Measurements from ENCODE around the gene KRT82.
"Not testable (repeated sequence)": the region's sequence is repeated elsewhere in the genome, so short reads cannot be mapped to it uniquely, and the experiment has no call there.

The KRT82 gene

DNA sequence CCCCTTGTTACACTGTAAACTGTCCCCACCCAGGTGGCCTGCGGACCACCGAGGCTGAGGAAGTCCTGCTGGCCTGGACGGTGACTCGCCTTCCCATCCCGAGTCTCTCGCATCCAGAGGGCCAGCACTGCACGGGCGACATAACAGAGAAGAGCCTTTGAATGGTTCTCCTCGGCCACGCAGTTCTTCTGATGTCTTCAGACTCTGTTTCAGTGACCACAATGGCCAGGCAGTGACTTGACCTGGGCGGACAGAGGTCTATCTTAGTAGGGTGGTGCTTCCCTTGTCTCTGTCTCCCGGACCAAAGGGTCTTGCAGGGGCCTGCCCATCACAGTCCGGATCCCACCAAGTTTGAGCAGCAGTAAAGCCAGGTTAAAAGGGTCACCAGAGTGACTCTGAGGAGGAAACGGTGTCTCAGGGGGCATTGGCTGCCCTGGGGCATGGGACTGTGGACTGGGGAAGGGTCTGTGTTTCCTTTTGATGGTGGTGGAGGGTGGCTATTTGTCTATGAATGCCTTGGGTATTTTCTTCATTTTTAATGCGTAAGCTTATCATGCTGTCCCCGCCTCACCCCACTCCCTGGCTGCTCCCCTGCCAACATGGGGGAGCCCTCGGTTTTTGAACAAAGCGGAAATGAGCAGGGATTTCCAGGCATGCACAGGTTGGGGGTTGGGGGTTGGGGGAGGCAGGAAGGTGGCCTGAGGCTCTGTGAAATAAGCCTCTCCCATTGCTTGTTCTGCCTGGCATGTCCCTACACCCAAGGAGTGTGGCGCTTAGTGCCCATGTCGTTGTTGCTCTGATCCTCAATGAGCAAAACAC is 49.2 kb downstream of the KRT82 start:
- DNase-seq: no peak

DNA sequence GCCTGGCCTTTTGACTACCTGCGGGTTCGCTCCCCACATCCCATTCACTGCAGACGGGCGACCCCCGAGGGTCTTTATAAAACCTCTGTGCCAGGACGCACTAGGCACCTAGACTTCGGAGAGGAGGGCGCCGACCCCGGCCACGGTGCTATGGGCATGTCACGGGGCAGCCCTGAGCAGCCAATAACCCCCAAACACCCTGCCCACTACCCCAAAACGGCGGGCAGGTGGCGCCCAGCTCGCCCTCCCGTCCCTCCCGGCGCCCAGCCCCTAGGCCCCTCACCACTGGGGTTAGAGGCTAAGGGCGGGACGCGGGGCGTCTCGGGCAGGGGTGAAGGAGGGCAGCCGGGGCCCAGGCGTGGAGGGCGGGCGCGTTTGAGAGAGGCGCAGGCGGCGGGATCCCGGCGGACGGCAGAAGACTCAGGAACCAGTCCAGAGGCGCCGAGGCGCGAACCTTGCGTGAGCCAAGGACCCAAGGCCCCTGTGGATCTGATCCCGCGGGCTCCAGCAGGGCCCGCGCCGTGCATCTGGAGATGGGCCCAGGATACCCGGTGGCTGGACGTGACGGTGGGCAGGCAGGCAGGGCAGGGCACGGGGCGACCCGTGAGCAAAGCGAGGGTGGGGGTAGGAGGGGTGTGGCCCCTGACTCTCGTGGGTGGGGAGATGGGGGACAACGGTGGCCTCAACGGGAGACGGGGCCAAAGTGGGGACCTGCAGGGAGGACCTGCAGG is 49.9 kb downstream of the KRT82 start:
- DNase-seq: no peak

DNA sequence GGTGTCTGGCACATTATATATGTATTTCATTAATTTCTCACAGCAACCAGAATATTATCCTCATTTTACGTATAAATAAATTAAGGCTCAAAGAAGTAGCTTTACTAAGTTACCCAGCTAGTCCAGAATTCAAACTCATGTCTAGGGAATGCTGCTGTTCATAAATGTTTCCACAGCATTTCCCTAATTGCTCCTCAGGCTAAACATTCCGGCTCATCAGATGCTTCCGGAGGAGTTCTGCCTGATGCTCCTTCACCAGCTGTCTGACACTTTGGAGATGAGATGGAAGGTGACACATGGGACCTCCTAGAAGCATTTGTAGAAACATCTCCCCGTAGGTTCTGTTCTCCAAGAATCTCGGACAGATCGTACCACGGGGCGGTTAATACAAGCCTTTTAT is 51.0 kb downstream of the KRT82 start:
- DNase-seq: no peak

DNA sequence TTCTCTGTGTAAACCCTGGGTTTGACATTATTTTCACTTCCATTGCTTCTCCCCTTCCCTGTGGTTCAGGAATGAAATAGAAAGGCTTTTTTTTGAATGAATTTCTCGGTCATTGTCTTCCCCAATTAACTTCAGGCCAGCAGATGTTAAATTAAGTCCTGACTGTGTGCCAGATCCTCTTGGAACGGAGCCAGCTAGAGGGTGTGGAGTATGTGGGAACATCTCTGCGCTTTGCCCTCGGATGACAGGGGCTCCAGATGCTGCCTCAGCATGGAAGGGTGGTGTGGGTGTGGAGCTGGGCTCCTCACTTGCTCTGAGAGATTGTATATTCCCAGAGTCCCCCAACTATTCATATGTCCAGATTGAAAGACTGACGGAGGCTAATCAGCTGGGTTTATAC is 51.9 kb downstream of the KRT82 start:
- DNase-seq: no peak

DNA sequence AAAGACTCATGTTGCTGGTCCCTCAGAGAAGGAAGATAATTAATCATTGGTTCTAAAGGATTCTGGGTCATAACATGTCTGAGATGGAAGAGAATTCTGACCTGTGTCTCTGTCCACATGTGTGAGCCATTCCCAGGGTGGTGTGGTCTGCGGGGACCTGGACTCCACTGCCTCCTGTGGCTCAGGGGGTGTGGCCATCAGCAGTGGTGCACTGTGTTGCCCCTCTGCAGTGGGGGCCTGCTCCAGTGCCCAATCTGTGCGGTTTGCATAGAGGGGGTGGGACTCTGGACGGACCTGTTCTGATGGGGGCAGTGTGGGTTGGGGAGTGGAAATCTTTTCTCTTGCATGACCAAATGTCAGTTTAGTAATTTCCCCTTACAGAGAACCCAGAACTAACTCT is 52.4 kb downstream of the KRT82 start:
- DNase-seq: no peak

DNA sequence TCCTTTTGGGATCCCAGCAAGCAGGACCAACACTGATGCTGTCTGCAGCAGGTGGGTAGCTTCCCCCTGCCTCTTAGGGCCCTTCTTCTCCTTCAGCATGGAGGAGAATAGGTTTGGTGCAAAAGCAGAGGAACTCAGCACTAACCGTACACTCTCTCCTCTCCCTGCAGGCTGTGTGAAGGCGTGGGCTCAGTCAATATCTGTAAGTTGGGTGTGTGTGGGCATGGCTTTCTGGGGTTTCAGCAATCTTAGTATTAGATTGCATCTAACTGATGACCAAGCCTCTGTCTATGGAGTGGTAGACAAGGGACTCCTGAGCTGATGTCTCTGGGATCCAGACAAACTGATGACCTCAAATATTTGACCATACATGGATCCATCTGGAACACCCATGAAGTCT is 53.2 kb downstream of the KRT82 start:
- DNase-seq: no peak

DNA sequence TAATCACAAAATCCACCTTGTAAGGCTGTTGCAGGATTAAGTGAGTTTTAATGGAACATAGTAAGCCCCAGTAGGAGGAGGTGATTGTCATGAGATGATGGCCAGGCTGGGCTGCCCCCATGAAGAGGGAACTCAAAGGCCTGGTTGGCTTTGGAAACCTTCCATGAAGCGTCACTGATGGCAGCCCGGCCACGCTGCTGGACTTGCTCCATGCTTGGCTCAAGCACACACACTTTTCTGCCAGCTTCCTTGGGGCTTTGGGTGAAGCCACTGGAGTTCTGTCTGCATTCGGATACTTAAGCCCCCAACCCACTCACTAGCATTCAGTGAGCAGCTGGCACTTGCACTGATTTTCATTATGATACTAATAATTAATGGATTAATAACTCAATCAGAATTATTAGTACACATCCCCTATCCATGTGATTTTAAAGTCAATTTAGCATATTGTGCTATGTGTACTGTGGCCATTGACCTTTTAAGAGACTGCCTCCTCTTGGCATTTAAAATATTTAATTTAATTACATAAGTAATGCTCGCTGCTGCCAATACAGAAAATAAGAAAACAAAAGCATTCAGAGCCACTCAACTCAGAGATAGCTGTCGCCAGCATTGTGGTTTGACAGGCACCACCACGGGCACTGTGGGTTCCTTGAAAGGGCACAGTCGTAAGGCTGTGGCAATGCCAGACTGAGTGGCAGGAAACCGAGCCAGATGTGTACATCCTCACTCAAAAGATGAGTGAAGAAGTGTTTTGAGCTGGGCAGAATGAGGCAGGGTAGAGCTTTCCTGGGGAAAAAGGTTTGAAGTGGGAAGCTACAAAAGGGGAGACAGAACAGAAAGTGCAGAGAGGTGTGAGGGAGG is 54.7 kb downstream of the KRT82 start:
- no peak for DNase-seq

DNA sequence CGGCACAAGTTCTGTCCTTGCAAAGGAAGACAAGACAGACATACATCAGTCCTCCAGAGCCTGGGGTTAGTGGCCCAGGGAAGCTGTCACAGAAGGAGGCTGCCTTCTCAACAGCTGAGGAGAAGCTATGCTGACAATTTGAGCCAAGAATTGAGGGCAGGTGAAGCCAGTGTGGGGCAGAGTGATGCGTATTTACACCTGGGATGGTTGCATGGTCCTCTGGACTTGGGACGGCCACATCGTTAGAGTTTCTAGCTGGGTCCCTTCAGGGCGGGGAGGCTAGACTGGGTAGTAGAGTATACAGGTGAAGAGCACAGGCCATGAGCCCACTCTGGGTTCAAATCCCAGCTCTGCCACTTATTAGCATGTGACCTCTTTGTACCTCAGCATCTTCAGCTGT is 55.3 kb downstream of the KRT82 start:
- DNase-seq: no peak

DNA sequence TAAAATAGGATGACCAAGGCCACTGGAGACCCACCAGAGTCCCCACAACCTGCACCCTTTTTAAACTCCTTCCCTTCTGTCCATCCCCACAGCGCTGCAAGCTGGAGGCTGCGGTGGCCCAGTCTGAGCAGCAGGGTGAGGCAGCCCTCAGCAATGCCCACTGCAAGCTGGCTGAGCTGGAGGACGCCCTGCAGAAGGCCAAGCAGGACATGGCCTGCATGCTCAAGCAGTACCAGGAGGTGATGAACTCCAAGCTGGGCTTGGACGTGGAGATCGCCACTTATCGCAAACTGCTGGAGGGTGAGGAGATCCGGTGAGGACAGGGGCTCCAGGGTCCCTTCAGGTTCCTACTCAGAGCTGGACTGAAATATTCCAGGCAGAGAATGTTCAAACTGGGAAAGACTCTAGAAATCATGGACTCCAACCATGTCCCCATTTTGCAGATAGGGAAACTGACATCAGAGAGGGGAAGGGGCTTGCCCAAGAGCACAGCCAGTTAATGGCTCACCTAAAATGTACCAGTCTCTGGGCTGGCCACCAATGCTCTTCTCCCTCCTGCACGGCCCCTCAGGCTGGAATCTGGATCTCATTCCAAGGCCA is 56.0 kb downstream of the KRT82 start:
- no peak for DNase-seq

DNA sequence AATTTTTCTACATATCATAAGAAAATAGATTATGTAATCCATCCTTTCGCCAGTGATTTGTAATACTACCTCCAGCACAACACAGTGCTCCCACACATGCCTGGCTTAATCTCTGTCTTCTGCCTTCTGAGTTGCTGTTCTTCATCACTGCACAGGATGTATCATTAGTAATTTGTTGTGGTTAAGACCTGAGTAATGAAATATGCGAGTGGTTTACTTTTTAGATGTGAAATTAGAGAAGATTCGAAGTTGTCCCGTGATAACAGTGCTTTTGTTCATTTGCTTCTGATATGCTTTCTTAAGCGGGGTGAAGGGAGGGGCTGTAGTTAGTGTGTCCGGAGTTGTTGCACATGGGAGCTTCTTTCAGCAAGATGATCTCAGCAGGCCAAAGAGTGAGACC is 56.9 kb downstream of the KRT82 start:
- DNase-seq: no peak

DNA sequence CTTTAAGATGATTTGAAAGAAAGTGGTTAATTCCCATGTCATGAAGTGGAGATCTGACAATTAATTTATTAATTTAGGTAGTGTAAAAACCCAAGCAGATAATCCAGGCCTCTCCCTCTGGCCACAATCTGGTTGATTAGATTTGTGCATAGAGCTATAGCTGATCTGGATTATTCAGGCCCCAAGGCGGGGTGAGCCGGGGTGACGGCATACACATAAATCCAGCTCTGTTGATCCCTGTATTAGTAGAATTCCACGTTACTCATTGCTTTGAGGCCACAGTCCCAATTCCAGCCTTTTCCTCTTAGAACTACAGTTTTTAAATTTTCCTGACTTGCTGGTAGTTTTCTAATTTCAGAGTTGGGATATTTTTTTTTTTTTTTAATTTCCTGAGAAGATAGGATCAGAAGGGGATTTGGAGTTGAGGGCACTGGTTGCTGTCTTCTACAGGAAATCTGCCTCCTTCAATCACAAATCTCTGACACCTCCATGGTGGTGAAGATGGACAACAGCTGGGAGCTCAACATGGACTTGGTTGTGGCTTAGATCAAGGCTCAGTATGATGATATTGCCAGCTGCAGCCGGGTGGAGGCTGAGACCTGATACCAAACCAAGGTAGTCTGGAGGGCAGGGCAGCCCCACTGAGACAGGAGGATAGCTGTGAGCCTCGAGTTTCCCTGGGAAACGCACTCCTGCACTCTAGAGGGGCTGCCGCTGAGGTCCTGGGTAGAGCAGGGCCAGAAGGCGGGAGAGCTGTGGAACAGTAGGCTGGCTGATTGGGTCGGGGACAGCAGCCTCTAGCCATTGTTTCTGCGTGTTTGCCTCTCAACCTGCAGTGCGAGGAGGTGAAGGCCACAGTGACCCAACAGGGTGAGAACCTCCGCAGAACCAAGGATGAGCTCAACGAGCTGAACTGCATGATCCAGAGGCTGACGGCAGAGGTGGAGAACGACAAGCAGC is 58.3 kb downstream of the KRT82 start:
- no peak for DNase-seq

DNA sequence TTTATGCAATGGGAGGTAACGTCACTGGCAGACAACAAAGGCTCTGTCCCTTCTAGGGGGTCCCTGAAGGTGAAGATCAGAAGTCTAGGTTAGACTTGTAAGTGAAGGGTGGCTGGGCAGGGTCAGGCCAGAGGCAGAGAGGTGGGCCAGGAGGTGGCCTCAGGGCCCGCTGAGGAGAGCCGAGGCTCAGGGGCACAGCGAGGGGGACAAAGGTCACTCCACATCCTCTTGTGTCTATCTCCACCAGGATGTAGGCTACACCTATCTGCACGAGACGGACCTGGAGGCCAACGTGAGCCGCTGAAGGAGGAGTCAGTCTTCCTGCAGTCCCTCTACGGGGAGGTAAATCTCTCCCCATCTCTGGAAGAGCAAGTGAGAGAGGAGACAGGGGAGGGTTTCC is 59.1 kb downstream of the KRT82 start:
- no peak for DNase-seq

DNA sequence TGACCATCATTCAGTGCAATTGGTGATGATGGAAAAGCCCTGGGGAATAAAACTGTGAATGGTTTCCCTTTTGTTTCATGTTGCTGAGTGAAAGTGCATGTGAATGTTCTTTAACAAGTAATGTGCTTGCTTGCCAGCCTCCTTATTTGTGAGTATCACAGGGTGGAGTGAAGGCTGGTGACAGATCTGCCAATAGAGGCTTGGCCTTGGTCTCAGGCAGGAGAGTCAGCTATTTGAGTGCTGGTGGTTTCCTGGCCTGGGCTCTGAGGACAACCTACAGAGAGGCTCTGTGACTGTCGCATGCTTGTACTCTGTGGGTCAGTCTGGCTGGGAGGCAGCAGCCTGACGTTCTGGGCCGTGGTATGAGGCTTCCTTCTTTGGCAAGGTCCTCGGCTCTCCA is 59.5 kb downstream of the KRT82 start:
- DNase-seq: no peak

DNA sequence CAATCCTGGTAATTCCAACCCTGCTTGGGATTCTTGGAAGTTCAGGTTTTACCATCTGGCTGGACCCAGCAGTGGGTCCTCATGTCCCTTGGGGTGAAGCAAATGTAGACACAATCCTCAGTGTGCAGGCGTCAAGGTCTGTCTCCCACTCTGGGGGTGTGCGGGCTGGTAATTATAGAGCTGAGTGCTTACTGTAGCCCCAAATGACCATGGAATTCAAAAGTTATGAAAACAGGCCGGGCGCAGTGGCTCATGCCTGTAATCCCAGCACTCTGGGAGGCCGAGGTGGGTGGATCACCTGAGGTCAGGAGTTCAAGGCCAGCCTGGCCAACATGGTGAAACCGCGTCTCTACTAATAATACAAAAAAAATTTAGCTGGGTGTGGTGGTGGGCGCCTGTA is 61.1 kb downstream of the KRT82 start:
- not testable (repeated sequence) for DNase-seq

DNA sequence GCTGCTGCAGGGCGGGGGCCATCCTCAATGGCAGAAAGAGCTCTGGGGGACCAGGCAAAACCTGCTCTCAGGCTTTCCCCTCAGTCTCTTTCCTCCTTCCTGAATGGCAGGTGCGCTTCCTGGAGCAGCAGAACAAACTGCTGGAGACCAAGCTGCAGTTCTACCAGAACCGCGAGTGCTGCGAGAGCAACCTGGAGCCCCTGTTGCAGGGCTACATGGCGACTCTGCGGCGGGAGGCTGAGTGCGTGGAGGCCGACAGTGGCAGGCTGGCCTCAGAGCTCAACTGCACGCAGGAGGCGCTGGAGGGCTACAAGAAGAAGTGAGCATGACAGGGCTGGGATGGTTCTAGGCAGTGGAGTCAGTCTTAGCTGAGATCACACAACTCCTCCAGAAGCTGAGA is 62.0 kb downstream of the KRT82 start:
- no peak for DNase-seq

Measured in Kasumi-1 (cell line).